HG03175 (cell line): Measurements from ENCODE around the gene MMP24OS.
"Not testable (repeated sequence)": the region's sequence is repeated elsewhere in the genome, so short reads cannot be mapped to it uniquely, and the experiment has no call there.

Source experiments
- ATAC-seq: cut with Tn5 transposase; IDR thresholded peaks from one replicate; pipeline ENCODE4 v1.9.1; 2021; ENCODE audit warnings: mild to moderate bottlenecking, moderate library complexity; ENCODE audit not compliant: unreplicated experiment

Gene MMP24OS

GRCh38 chr20:35277531-35278395, at the start of gene MMP24OS:
MMP24OS (minus strand) TSS chr20:35278122; CDS start chr20:35277929, 193 bp downstream.
- ATAC-seq: peak; percentile 79

- no peak for ATAC-seq
These were observed 49.4 kb upstream of the MMP24OS start for GRCh38 chr20:35327074-35327976.

- ATAC-seq: no peak
These were observed 48.8 kb upstream of the MMP24OS start for GRCh38 chr20:35326740-35327073.

- ATAC-seq: no peak
These were observed 48.3 kb upstream of the MMP24OS start for GRCh38 chr20:35326021-35326739.

GRCh38 chr20:35325401-35325800, 47.5 kb upstream of the MMP24OS start:
- no peak for ATAC-seq

GRCh38 chr20:35320396-35321126, 42.6 kb upstream of the MMP24OS start:
- ATAC-seq: no peak

GRCh38 chr20:35319871-35320197, 41.9 kb upstream of the MMP24OS start:
- ATAC-seq: no peak

- ATAC-seq: no peak
These were observed 41.4 kb upstream of the MMP24OS start for GRCh38 chr20:35319192-35319870.

- ATAC-seq: no peak
These were observed 40.7 kb upstream of the MMP24OS start for GRCh38 chr20:35318502-35319157.

GRCh38 chr20:35317416-35318210, 39.7 kb upstream of the MMP24OS start:
- ATAC-seq: no peak

- no peak for ATAC-seq
These were observed 38.2 kb upstream of the MMP24OS start for GRCh38 chr20:35316086-35316485.

GRCh38 chr20:35315632-35316020, 37.7 kb upstream of the MMP24OS start:
- ATAC-seq: not testable (repeated sequence)

GRCh38 chr20:35314816-35315631, 37.1 kb upstream of the MMP24OS start:
- ATAC-seq: no peak

GRCh38 chr20:35312318-35312717, 34.4 kb upstream of the MMP24OS start:
- ATAC-seq: no peak

- ATAC-seq: no peak
These were observed 33.9 kb upstream of the MMP24OS start for GRCh38 chr20:35311822-35312221.

GRCh38 chr20:35311409-35311808, 33.5 kb upstream of the MMP24OS start:
- ATAC-seq: no peak

- no peak for ATAC-seq
These were observed 30.0 kb upstream of the MMP24OS start for GRCh38 chr20:35307666-35308653.
